Neuronal stem cell (in vitro differentiated cells): ENCODE data around the gene FGGY.

Experiments
- DNase-seq: peaks from one replicate; pipeline ENCODE4 v3.0.0-alpha.2; 2013; ENCODE audit warnings: low spot score
- H2AFZ ChIP-seq: one replicate; pipeline ENCODE4 v1.6.1; 2013; ENCODE audit warnings: mild to moderate bottlenecking, low read length, inconsistent platforms
- H2AK5ac ChIP-seq: 2 replicates; pipeline ENCODE4 v1.6.1; 2013; ENCODE audit warnings: low read depth, mild to moderate bottlenecking, inconsistent platforms, low read length, moderate library complexity, mixed read lengths
- H2BK120ac ChIP-seq: 2 replicates; pipeline ENCODE4 v1.6.1; 2013; ENCODE audit warnings: low read depth, mild to moderate bottlenecking, inconsistent platforms, low read length, moderate library complexity, mixed read lengths
- H2BK12ac ChIP-seq: one replicate; pipeline ENCODE4 v1.6.1; 2013; ENCODE audit warnings: low read length, inconsistent platforms
- H2BK15ac ChIP-seq: 2 replicates; pipeline ENCODE4 v1.6.1; 2013; ENCODE audit warnings: mild to moderate bottlenecking, low read length, inconsistent platforms, mixed read lengths
- H2BK5ac ChIP-seq: one replicate; pipeline ENCODE4 v1.6.1; 2013; ENCODE audit warnings: inconsistent platforms, mild to moderate bottlenecking, low read length, moderate library complexity
- H3K14ac ChIP-seq: one replicate; pipeline ENCODE4 v1.6.1; 2013; ENCODE audit warnings: low read length, inconsistent platforms
- H3K18ac ChIP-seq: 2 replicates; pipeline ENCODE4 v1.6.1; 2013; ENCODE audit warnings: low read length, inconsistent platforms
- H3K23ac ChIP-seq: 2 replicates; pipeline ENCODE4 v1.6.1; 2013; ENCODE audit warnings: low read depth, mild to moderate bottlenecking, mixed read lengths, low read length, inconsistent platforms; ENCODE audit not compliant: poor library complexity
- H3K27ac ChIP-seq: replicated peaks from 3 replicates; pipeline ENCODE4 v1.5.1; 2013; ENCODE audit warnings: low read length, inconsistent platforms
- H3K27me3 ChIP-seq, 3 experiments: 2 replicates each; pipeline ENCODE4 v1.6.1; 2013; ENCODE audit warnings: low read length in 3 of 3, mild to moderate bottlenecking in 2 of 3, inconsistent platforms in 1 of 3, low read depth in 1 of 3, mixed read lengths in 1 of 3, moderate library complexity in 1 of 3; ENCODE audit not compliant: control insufficient read depth in 3 of 3, insufficient read depth in 3 of 3
- H3K36me3 ChIP-seq, 2 donors: replicated peaks in 1 of 2; 2 replicates each; pipeline ENCODE4 v1.6.1; 2013; ENCODE audit warnings: low read length in 2 of 2; ENCODE audit not compliant: control insufficient read depth in 2 of 2, insufficient read depth in 2 of 2
- H3K4ac ChIP-seq: 2 replicates; pipeline ENCODE4 v1.6.1; 2013; ENCODE audit warnings: inconsistent platforms, mild to moderate bottlenecking, low read length, moderate library complexity
- H3K4me1 ChIP-seq, 2 donors: 1 replicate in 1 of 2; 2 replicates in 1 of 2; pipeline ENCODE4 v1.6.1; 2013; ENCODE audit warnings: low read length in 2 of 2, low read depth in 1 of 2; ENCODE audit not compliant: control insufficient read depth in 2 of 2, insufficient read depth in 1 of 2
- H3K4me2 ChIP-seq: one replicate; pipeline ENCODE4 v1.6.1; 2013; ENCODE audit warnings: mild to moderate bottlenecking, low read length, inconsistent platforms; ENCODE audit not compliant: insufficient read depth, poor library complexity, severe bottlenecking
- H3K4me3 ChIP-seq, 2 donors: 2 replicates each; pipeline ENCODE4 v1.5.1; 2013; ENCODE audit warnings: low read length in 2 of 2, mild to moderate bottlenecking in 2 of 2, inconsistent platforms in 1 of 2, moderate library complexity in 1 of 2
- H3K79me1 ChIP-seq: one replicate; pipeline ENCODE4 v1.6.1; 2013; ENCODE audit warnings: low read depth, mild to moderate bottlenecking, inconsistent platforms, low read length, moderate library complexity
- H3K9ac ChIP-seq: one replicate; pipeline ENCODE4 v1.6.1; 2013; ENCODE audit warnings: mild to moderate bottlenecking, low read depth, low read length, inconsistent platforms; ENCODE audit not compliant: poor library complexity
- H3K9me3 ChIP-seq, 2 donors: replicated peaks in 1 of 2; 2 replicates each; pipeline versions ENCODE3 to v1.6.1; 2013; ENCODE audit warnings: low read length in 2 of 2, mild to moderate bottlenecking in 2 of 2, inconsistent platforms in 1 of 2, low read depth in 1 of 2, mixed read lengths in 1 of 2, moderate library complexity in 1 of 2; ENCODE audit not compliant: control insufficient read depth in 2 of 2, insufficient read depth in 1 of 2
- H4K8ac ChIP-seq: one replicate; pipeline ENCODE4 v1.6.1; 2013; ENCODE audit warnings: low read depth, mild to moderate bottlenecking, inconsistent platforms, low read length, moderate library complexity
- H4K91ac ChIP-seq: one replicate; pipeline ENCODE4 v1.6.1; 2013; ENCODE audit warnings: low read length, low read depth, mild to moderate bottlenecking, inconsistent platforms; ENCODE audit not compliant: poor library complexity
- WGBS, 2 donors: extraction: QIAGEN DNeasy Blood & Tissue Kit; methylation state at CpG; one replicate each; pipeline ENCODE4 v1.1.7; 2013; ENCODE audit warnings: missing lambda C conversion rate in 2 of 2, mixed read lengths in 1 of 2; ENCODE audit not compliant: insufficient read length in 2 of 2, insufficient replicate concordance in 1 of 2; ENCODE audit errors: extremely low coverage in 2 of 2; 5-methylcytosine and 5-hydroxymethylcytosine counted together

FGGY gene

GRCh38 chr1:59683197-59683596 lies 386.3 kb downstream of the FGGY start:
- no peak overlapping the region for H2BK12ac ChIP-seq
- H3K4me1 ChIP-seq = peaks cover 6 to 31% of the 10 kb centered on the region in 2 donors
- H4K8ac ChIP-seq = no peak overlapping the region
- no peak overlapping the region for H2BK5ac ChIP-seq
- H3K4ac ChIP-seq = no peak overlapping the region
- H2AK5ac ChIP-seq = no peak overlapping the region
- no peak overlapping the region for H2BK120ac ChIP-seq
- no CpG with 5 or more reads among the region's 2 CpGs for WGBS, 2 donors
- H3K18ac ChIP-seq = no peak overlapping the region
- H3K23ac ChIP-seq = no peak overlapping the region
- H3K27ac ChIP-seq = no peak overlapping the region
- no peak for DNase-seq
- H3K27me3 ChIP-seq = no peaks in the 10 kb centered on the region
- no peaks in the 10 kb centered on the region for H3K36me3 ChIP-seq
- H2BK15ac ChIP-seq = no peak overlapping the region
- no peaks in the 10 kb centered on the region for H3K79me1 ChIP-seq
- H3K14ac ChIP-seq = no peak overlapping the region
- no peak overlapping the region for H3K4me3 ChIP-seq
- no peak overlapping the region for H2AFZ ChIP-seq
- no peaks in the 10 kb centered on the region for H3K9me3 ChIP-seq
- H4K91ac ChIP-seq = no peak overlapping the region
- no peak overlapping the region for H3K9ac ChIP-seq
- H3K4me2 ChIP-seq = no peak overlapping the region

GRCh38 chr1:59684698-59685097 lies 387.8 kb downstream of the FGGY start:
- Histone ChIP-seq H3K9ac (no peak overlapping the region), H3K14ac (no peak overlapping the region), H3K23ac (no peak overlapping the region), H3K4ac (no peak overlapping the region), H2AFZ (no peak overlapping the region), H3K27me3 (no peaks in the 10 kb centered on the region), H3K36me3 (no peaks in the 10 kb centered on the region), H4K91ac (no peak overlapping the region), H2BK5ac (no peak overlapping the region), H3K18ac (no peak overlapping the region), H3K4me3 (no peak overlapping the region), H4K8ac (no peak overlapping the region), H3K4me2 (no peak overlapping the region), H3K4me1 (peaks cover 4 to 19% of the 10 kb centered on the region in 2 donors), H3K27ac (no peak overlapping the region), H3K9me3 (no peaks in the 10 kb centered on the region), H2BK120ac (no peak overlapping the region), H2AK5ac (no peak overlapping the region), H2BK12ac (no peak overlapping the region), H2BK15ac (no peak overlapping the region), H3K79me1 (no peaks in the 10 kb centered on the region)
- DNase-seq = no peak
- WGBS, 2 donors = no CpG with 5 or more reads among the region's 4 CpGs

GRCh38 chr1:59685101-59685500 lies 388.2 kb downstream of the FGGY start:
- Histone ChIP-seq H3K9ac (no peak overlapping the region), H2BK120ac (no peak overlapping the region), H3K9me3 (no peaks in the 10 kb centered on the region), H3K27me3 (no peaks in the 10 kb centered on the region), H3K27ac (no peak overlapping the region), H2AK5ac (no peak overlapping the region), H3K4me1 (peaks cover 4 to 16% of the 10 kb centered on the region in 2 donors), H3K4ac (no peak overlapping the region), H3K4me3 (no peak overlapping the region), H3K18ac (no peak overlapping the region), H4K91ac (no peak overlapping the region), H3K14ac (no peak overlapping the region), H2BK15ac (no peak overlapping the region), H4K8ac (no peak overlapping the region), H3K4me2 (no peak overlapping the region), H2BK5ac (no peak overlapping the region), H2BK12ac (no peak overlapping the region), H2AFZ (no peak overlapping the region), H3K79me1 (no peaks in the 10 kb centered on the region), H3K23ac (no peak overlapping the region), H3K36me3 (no peaks in the 10 kb centered on the region)
- DNase-seq = no peak
- no CpG with 5 or more reads among the region's 3 CpGs for WGBS, 2 donors

- Histone ChIP-seq H4K8ac (no peak overlapping the region), H3K79me1 (no peaks in the 10 kb centered on the region), H2AK5ac (no peak overlapping the region), H3K9me3 (no peaks in the 10 kb centered on the region), H3K36me3 (no peaks in the 10 kb centered on the region), H2BK5ac (no peak overlapping the region), H3K4ac (no peak overlapping the region), H3K4me1 (peaks cover 4 to 14% of the 10 kb centered on the region in 2 donors), H3K9ac (no peak overlapping the region), H2BK15ac (no peak overlapping the region), H3K14ac (no peak overlapping the region), H3K4me2 (no peak overlapping the region), H4K91ac (no peak overlapping the region), H3K23ac (no peak overlapping the region), H3K27ac (no peak overlapping the region), H2AFZ (no peak overlapping the region), H2BK12ac (no peak overlapping the region), H3K27me3 (no peaks in the 10 kb centered on the region), H2BK120ac (no peak overlapping the region), H3K18ac (no peak overlapping the region), H3K4me3 (no peak overlapping the region)
- no peak for DNase-seq
- WGBS, 2 donors = no CpG with 5 or more reads among the region's 2 CpGs
Observed at GRCh38 chr1:59685666-59686065, 388.8 kb downstream of the FGGY start.
